HFF-Myc (cell line): ENCODE results near the gene CACNA2D3.

Experiments used
- DNase-seq: peaks from one replicate; pipeline ENCODE4 v3.0.0-alpha.2; 2011; ENCODE audit warnings: low read depth; ENCODE audit errors: extremely low read depth
- H3K4me3 ChIP-seq: replicated peaks from 2 replicates; pipeline ENCODE4 v1.5.1; 2011; ENCODE audit warnings: low read depth, mild to moderate bottlenecking, control low read depth, low read length
- TF ChIP-seq, protein P1 (sequence below): IDR thresholded peaks from 2 replicates; pipeline ENCODE4 v1.5.1; 2012; ENCODE audit warnings: mild to moderate bottlenecking, low read depth, low read length, control low read depth; ENCODE audit errors: missing control alignments

Gene CACNA2D3

DNA sequence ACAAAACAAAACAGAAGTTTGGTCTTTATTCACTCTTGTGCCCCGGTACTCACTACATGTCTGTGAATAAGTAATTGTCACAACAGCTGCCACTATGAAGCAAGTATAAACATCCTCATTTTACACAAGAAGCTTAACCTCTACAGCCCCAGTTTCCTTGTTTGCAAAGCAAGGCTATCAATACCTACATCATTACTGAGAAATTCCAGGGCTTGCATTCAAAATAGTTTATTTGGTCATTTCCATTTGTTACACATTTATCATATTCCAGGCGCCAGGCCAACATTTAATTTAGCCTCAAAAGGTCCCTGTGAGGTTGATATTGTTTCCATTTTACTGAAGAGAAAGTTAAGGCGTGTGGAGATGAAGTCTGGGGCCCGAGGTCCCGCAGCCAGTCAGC is 966.9 kb downstream of the CACNA2D3 start:
- TF ChIP-seq, protein P1, sequence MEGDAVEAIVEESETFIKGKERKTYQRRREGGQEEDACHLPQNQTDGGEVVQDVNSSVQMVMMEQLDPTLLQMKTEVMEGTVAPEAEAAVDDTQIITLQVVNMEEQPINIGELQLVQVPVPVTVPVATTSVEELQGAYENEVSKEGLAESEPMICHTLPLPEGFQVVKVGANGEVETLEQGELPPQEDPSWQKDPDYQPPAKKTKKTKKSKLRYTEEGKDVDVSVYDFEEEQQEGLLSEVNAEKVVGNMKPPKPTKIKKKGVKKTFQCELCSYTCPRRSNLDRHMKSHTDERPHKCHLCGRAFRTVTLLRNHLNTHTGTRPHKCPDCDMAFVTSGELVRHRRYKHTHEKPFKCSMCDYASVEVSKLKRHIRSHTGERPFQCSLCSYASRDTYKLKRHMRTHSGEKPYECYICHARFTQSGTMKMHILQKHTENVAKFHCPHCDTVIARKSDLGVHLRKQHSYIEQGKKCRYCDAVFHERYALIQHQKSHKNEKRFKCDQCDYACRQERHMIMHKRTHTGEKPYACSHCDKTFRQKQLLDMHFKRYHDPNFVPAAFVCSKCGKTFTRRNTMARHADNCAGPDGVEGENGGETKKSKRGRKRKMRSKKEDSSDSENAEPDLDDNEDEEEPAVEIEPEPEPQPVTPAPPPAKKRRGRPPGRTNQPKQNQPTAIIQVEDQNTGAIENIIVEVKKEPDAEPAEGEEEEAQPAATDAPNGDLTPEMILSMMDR = no peak
- H3K4me3 ChIP-seq = no peak overlapping the region
- DNase-seq = no peak

DNA sequence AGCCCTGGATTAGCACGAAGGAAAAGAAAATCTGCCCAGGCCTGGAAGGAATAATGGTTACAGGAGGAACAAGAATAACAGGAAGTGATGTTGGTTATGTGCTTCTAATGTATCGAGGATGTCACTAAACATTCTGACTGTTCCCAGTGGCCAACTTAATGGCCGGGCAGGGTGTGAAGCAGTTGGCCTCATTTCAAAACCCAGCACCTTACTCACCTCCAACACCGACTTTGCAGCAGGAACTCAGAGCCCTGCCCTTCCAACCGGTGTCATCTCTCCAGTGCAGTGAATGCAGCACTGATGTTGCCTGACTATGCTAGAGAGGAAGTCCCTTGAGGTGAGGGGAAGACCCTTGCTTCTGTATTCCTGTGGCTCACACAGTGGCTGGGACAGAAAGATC is 967.9 kb downstream of the CACNA2D3 start:
- TF ChIP-seq, protein P1 = no peak
- no peak for DNase-seq

DNA sequence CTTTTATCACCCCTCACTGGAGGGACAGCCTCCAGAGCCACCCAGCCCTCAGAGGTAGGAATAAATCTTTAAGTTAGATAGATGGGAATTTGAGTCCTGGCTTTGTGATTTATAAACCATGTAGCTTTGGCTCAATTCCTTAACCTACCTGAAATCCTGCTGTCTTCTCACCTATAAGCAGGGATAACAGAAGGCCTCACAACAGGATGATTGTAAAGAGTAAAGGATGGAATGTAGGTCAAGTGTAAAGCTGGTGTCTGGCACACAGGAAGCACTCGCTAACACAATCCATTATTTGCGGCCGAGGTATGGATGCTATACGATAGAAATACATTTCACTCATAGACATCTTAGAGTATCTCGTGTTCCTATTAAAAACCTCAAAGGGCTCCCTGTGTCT is 968.4 kb downstream of the CACNA2D3 start:
- TF ChIP-seq, protein P1 = no peak
- H3K4me3 ChIP-seq = no peak overlapping the region
- DNase-seq = no peak

More for the DNA sequence above, 967.9 kb downstream of the CACNA2D3 start:
- H3K4me3 ChIP-seq = no peak overlapping the region

DNA sequence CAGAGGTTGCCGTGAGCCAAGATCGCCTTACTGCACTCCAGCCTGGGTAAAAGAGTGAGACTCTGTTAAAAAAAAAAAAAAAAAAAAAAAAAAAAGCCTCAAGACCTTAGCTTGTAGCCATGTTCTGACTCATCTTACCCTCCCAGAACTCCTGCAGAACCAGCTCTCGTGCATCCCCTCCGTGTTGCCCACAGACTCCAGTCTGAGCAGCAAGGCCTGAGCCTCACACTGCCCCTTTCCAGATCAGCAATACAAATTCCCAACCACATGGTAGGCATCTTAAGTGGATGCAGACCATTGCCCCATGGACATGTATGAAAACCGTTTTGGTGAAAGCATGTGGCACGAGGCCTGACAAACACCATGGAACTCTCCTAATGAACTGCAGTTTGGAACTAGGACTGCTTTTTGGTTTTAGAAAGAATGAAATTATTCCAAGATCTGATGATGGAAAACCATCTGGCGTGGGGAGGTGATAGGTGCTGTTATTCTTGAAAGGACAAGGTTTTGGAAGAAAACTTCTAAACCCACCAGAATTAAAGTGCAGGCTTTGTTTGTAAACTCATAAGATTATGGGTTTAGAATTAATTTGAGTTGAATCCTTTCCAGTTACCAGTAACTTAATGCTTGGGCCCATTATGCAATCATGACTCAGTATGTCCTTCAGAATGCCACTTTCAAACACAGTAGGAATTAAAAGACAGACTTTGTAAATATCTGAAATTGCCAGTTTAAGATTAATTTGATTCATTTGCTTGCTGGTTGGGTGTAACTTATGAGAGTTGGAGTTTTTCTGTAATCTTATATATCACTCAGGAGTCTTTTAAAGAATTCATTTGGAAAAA is 969.3 kb downstream of the CACNA2D3 start:
- TF ChIP-seq, protein P1 = no peak
- no peak for DNase-seq
- H3K4me3 ChIP-seq = no peak overlapping the region

DNA sequence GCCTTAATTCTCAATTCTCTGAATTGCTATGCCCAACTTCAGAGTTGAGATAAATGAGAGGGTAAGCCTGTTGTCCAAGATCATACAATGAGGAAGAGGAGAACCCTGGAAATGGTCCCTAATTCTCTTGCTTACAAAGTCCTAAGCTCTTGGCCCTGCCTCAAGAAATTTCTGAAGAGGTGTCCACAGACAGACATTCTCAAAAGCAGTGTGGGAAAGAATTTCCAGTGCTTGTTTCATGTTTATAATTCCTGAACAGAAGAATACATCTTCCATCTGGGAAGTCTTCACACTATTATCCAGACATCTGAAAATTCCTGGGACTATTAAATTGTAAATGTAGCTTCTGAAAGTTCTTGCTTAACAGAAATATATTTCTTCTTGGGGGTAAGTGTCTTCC is 972.3 kb downstream of the CACNA2D3 start:
- TF ChIP-seq, protein P1 = no peak
- DNase-seq = no peak

DNA sequence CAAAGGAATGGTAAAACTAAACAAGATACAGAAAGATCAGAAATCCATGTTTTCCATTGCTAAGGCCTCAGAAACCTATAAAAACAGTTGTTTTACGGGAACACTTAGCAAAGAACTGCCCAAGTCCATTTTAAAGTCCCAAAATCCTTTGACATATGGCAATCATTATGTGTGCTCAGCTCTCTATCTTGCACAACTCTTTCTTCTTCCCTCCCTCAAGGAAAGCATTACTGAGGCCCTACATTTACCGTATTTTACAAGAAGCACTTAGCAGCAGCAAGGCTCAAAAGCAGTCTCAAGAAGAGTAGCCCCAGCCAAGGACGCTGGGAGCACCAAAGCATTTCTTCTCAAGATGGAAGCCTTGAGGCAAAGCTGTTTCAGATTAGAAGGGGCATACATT is 975.1 kb downstream of the CACNA2D3 start:
- TF ChIP-seq, protein P1 = no peak
- H3K4me3 ChIP-seq = no peak overlapping the region
- no peak for DNase-seq

More for the DNA sequence above, 972.3 kb downstream of the CACNA2D3 start:
- H3K4me3 ChIP-seq = no peak overlapping the region
